GM15510 (cell line): ENCODE results near the gene RNF6.

ENCODE experiments used
- POLR2A ChIP-seq: IDR thresholded peaks from 3 replicates; pipeline ENCODE4 v1.6.1; 2011; ENCODE audit warnings: borderline replicate concordance; ENCODE audit not compliant: insufficient read length; ENCODE audit errors: extremely low read depth

Gene RNF6

GRCh38 chr13:26200811-26201210 is 21.3 kb downstream of the RNF6 start:
- no peak for TF ChIP-seq POLR2A

GRCh38 chr13:26198116-26198515 is 24.0 kb downstream of the RNF6 start:
- no peak for TF ChIP-seq POLR2A

DNA sequence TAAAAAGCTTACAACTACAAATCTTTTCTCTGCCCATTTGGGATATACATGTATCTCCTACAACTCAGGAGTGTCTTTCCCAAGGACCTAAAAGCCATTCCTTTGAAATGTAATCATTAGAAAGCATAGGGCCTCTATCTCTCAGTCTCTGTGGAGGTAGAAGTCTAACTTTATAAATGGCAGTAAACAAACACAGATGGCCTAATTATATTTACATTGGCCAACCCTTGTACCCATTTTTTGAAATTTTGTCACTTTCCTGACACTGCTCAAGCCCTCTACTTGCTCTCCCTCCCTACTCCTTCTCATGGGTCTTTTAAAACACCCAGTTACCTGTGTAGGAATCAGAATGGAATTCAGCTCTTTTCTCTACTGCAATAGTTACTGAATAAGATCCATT is 24.8 kb downstream of the RNF6 start:
- no peak for TF ChIP-seq POLR2A

DNA sequence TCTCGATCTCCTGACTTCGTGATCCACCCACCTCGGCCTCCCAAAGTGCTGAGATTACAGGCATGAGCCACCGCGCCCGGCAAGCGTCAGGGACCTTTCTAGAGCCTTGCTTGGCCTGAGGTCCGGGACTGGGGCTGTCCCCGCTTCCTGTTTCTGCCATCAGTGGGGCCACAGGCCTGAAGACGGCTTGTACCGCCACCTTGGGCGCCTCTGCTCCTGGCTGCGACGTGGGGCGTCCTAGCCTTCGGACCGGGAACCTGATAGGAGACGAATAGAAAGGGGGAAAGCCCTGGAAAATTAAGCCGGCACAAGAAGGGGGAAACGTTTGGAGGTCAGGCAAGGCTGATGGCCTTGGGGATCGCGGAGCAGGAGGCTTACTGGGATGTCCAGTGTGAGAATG is 35.1 kb downstream of the RNF6 start:
- TF ChIP-seq POLR2A: no peak

- TF ChIP-seq POLR2A: peak; percentile 64
Observed at GRCh38 chr13:26186118-26186870, 35.8 kb downstream of the RNF6 start.

DNA sequence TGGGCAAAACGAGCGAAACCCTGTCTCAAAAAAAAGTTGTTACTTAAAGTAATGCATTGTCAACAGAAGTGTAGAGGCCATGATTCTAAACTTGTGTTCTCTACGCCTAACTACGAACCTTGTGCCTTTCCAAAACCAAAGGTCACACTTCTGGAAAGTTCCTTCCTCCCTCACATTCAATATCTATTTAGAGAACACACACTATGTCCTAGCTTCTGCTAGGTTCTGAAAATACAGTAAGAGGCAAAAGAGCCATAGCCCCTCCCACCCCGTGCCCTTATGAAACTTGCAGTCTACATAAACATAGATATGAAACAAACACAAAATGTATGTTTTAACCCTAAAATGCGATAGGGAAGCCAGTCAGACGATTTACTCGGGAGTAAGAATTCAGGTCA is 36.4 kb downstream of the RNF6 start:
- TF ChIP-seq POLR2A: no peak

DNA sequence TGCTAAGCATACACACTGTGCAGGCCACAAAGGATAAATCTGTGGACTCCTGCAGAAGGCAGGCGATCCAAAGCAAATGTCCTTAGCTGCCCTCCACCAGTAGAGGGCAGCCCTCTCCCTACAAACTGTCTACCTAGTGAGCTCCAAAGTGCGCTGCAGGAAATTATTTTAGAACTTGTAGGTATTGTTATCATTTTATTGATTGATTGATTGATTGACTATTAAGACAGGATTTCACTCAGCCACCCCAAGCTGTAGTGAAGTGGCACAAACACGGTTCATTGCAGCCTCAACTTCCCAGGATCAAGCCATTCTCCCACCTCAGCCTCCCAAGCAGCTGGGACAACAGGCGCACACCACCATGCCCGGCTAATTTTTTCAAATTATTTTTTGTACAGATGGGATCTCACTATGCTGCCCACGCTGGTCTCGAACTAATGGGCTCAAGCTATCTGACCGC is 37.3 kb downstream of the RNF6 start:
- no peak for TF ChIP-seq POLR2A

DNA sequence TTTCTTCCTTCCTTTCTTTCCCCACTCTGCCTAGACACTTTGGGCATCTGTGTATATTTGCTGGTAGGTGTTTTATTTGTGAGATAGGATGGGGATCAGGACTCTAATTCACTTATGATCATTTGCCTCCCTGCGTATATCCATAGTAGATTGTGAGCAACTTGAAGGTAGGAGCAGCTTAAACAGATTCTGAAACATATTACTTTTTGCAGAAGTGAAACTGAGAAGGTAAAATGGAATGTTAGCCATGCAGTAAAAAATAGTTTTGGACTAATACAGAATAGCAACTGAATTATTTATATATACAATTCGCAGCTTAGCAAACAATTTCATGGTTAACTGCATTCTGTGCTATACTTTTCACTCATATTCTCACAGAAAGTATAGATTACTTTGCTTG is 38.7 kb downstream of the RNF6 start:
- no peak for TF ChIP-seq POLR2A

- no peak for TF ChIP-seq POLR2A
Observed at GRCh38 chr13:26179344-26179743, 42.8 kb downstream of the RNF6 start.

DNA sequence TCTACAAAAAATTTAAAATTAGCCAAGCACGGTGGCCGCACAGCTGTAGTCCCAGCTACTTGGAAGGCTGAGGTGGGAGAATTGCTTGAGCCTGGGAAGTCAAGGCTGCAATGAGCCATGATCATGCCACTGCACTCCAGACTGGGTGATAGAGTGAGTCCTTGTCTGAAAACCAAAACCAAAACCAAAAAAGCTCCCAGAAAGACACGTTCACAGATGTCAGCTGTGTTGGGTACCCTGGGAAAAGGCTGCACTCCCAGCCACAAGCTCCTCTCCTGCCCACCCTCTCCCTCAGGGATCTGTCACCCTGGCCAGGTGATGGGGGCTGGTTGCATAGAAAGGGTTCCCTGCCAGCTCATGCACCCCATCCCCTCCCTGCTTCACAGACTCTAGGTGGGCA is 53.3 kb downstream of the RNF6 start:
- no peak for TF ChIP-seq POLR2A

DNA sequence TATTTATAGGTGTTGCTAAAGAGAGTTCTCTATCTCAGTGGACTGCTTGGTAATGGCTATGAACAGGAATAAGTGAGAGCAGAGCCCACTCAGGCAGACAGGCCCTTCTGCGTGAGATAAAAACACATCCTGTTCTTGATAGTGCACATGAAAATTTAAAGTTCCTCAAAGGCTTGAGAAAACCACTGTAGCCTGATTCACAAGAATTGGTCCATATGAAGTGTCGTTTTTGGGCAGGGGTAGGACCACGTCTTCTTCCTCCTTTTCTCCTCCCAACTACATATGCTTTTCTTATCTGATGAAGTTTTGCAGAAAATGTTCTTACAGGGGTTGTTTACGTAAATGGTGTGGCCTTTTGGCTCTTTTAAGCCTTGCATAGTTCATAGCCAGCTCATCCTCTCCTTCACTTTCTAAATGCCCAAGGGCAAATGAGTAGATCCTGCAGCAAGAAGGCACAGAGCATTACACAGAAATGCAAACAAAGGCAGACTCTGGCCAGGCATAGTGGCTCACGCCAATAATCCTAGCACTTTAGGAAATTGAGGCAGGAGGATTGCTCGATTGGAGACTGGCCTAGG is 53.8 kb downstream of the RNF6 start:
- TF ChIP-seq POLR2A: no peak

- no peak for TF ChIP-seq POLR2A
Observed at GRCh38 chr13:26163812-26164211, 58.3 kb downstream of the RNF6 start.
